Lower leg skin (tissue), 4 donors: ENCODE results near the gene ST6GAL1. TPM values are rescaled to one million over a fixed set of nuclear protein-coding genes. Genes with fewer than 3 reads are reported as not detected.
"Not testable (repeated sequence)": the region's sequence is repeated elsewhere in the genome, so short reads cannot be mapped to it uniquely, and the experiment has no call there.

ENCODE experiments used
- DNase-seq, 2 donors: peaks; one replicate each; pipeline ENCODE4 v3.0.0-alpha.2; 2019; ENCODE audit warnings: low spot score in 2 of 2
- H3K4me3 ChIP-seq: fragments of 200-600 bp; sonication (generic); 2 replicates; pipeline ENCODE4 v1.5.1; 2017; ENCODE audit warnings: mild to moderate bottlenecking, low read depth; ENCODE audit not compliant: poor library complexity, severe bottlenecking
- POLR2A ChIP-seq, 2 donors: fragments of 450-650 bp; IDR thresholded peaks; one replicate each; pipeline ENCODE4 v1.6.1; 2016 to 2017; ENCODE audit warnings: antibody characterized with exemption in 2 of 2, mild to moderate bottlenecking in 1 of 2, moderate library complexity in 1 of 2
- WGBS, 2 donors: methylation state at CpG; one replicate each; pipeline ENCODE4 v1.1.5; 2018; 5-methylcytosine and 5-hydroxymethylcytosine counted together
- intact Hi-C: fragments of 100-400 bp; cut with DNase I; formaldehyde crosslinking; loops from one replicate; pipeline ENCODE4 v1.15.0; 2023; ENCODE audit warnings: low total_unique reads
- total RNA-seq, 4 donors: library from RNA; depleted of rRNA; stranded (reverse); fragments of >200 nt; gene quantifications; one replicate each; pipeline ENCODE4 v1.1.0, GENCODE V29; 2016
- TF ChIP-seq, protein P1 (sequence below), 3 donors: fragments of 450-650 bp; IDR thresholded peaks; one replicate each; pipeline ENCODE4 v1.5.1; 2016; ENCODE audit warnings: antibody characterized with exemption in 3 of 3, mild to moderate bottlenecking in 3 of 3, moderate library complexity in 2 of 3

Gene ST6GAL1
- total RNA-seq, 4 donors from 2014 or later, result 12.8 to 44.5 (median 25.2) TPM

GRCh38 chr3:187044867-187045552 is 114.7 kb downstream of the ST6GAL1 start:
- TF ChIP-seq POLR2A (IDR thresholded peaks at IDR 0.05), result no peak
- TF ChIP-seq, protein P1, sequence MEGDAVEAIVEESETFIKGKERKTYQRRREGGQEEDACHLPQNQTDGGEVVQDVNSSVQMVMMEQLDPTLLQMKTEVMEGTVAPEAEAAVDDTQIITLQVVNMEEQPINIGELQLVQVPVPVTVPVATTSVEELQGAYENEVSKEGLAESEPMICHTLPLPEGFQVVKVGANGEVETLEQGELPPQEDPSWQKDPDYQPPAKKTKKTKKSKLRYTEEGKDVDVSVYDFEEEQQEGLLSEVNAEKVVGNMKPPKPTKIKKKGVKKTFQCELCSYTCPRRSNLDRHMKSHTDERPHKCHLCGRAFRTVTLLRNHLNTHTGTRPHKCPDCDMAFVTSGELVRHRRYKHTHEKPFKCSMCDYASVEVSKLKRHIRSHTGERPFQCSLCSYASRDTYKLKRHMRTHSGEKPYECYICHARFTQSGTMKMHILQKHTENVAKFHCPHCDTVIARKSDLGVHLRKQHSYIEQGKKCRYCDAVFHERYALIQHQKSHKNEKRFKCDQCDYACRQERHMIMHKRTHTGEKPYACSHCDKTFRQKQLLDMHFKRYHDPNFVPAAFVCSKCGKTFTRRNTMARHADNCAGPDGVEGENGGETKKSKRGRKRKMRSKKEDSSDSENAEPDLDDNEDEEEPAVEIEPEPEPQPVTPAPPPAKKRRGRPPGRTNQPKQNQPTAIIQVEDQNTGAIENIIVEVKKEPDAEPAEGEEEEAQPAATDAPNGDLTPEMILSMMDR (IDR thresholded peaks at IDR 0.05), result no peak
- no peak for DNase-seq
- intact Hi-C loops, result no loop called here
- no peak overlapping the region for H3K4me3 ChIP-seq
- 56% methylated on average over 4 of the region's 4 CpGs for WGBS, 2 donors

GRCh38 chr3:187046033-187046432 is 115.7 kb downstream of the ST6GAL1 start:
- 90 to 92% methylated on average over 2 of the region's 2 CpGs for WGBS, 2 donors
- H3K4me3 ChIP-seq, result no peak overlapping the region
- no peak for DNase-seq
- intact Hi-C loops, result no loop called here
- TF ChIP-seq, protein P1 (IDR thresholded peaks at IDR 0.05), result no peak
- no peak for TF ChIP-seq POLR2A (IDR thresholded peaks at IDR 0.05)

DNA sequence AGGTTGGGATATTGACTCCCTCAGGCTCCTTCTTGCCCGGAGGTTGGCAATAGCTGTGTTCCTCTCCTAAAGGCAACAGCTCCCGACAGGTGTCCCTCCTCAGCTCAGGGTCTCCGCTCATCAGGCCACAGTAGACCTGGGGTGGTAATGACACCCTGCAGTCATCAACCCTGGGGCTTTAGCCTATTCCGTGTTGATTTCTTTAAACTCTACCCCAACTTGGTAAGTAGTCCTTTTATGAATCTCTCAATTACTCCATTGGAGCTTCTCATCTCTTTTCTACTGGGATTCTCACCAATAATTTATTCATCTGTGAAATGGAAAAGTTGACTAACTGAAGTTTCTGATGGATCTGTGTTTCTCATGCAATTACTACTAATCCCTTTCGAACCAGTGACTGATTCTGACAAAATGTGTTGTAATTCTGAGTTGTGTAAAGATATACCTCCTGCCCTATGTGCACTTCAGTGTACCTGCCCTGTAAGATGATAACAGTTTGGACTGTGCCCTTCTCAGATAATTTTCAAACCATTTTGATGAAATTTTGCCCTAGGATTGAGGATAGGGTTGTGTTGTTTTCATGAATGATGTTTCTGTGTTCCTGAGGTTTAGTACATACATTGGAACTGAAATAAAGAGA is 119.3 kb downstream of the ST6GAL1 start:
- WGBS, 2 donors, result 91 to 92% methylated on average over 5 of the region's 5 CpGs
- no peak for DNase-seq
- no peak overlapping the region for H3K4me3 ChIP-seq
- intact Hi-C loops, result no loop called here
- no peak for TF ChIP-seq POLR2A (IDR thresholded peaks at IDR 0.05)
- TF ChIP-seq, protein P1 (IDR thresholded peaks at IDR 0.05), result no peak

- DNase-seq, result no peak
- intact Hi-C loops, result no loop called here
- no peak overlapping the region for H3K4me3 ChIP-seq
- TF ChIP-seq, protein P1 (IDR thresholded peaks at IDR 0.05), result no peak
- TF ChIP-seq POLR2A (IDR thresholded peaks at IDR 0.05), result no peak
- WGBS, 2 donors, result 95 to 97% methylated on average over 5 of the region's 5 CpGs
Observed at GRCh38 chr3:187051066-187051465, 120.7 kb downstream of the ST6GAL1 start.

DNA sequence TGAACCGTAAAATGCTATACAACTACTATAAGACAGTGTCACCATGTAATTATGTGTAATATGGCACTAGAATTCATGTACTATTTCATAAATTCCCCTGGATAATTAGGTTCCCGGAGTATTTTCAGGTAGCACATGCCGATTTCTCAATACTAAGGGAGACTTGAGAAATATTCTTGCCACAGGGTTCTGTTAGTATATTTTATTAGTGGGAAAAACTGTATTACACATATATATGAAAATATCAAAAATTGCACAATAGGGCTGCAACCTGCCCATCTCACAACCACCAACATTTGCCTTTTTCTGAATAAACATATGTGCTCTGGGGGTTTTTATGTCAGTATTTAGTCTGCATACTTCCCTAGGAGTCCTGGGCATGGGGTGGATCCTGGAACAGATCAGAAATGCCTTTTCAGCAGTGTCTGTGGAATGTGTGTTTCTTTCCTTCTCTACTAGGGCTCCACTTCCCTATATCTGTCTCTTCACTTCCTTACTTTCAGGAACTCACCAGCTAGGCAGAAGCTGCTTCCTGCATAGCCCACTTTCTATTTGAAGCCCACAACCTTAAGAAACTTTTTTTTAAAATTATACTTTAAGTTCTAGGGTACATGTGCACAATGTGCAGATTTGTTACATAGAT is 121.5 kb downstream of the ST6GAL1 start:
- intact Hi-C loops, result no loop called here
- WGBS, 2 donors, result 85 to 88% methylated on average over 3 of the region's 3 CpGs
- no peak for DNase-seq
- no peak overlapping the region for H3K4me3 ChIP-seq
- TF ChIP-seq, protein P1 (IDR thresholded peaks at IDR 0.05), result no peak
- TF ChIP-seq POLR2A (IDR thresholded peaks at IDR 0.05), result no peak

DNA sequence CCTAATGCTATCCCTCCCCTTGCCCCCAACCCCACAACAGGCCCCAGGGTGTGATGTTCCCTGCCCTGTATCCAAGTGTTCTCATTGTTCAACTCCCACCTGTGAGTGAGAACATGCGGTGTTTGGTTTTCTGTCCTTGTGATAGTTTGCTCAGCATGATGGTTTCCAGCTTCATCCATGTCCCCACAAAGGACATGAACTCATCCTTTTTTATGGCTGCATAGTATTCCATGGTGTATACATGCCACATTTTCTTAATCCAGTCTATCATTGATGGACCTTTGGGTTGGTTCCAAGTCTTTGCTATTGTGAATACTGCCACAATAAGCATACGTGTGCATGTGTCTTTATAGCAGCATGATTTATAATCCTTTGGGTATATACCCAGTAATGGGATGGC is 122.1 kb downstream of the ST6GAL1 start:
- DNase-seq, intact Hi-C loops, H3K4me3 ChIP-seq: not testable (repeated sequence)
- 95 to 98% methylated on average over 2 of the region's 2 CpGs for WGBS, 2 donors

DNA sequence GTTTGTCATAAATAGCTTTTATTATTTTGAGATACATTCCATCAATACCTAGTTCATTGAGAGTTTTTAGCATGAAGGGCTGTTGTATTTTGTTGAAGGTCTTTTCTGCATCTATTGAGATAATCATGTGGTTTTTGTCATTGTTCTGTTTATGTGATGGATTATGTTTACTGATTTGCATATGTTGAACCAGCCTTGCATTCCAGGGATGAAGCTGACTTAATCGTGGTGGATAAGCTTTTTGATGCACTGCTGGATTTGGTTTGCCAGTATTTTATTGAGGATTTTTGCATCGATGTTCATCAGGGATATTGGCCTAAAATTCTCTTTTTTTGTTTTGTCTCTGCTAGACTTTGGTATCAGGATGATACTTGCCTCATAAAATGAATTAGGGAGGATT is 124.1 kb downstream of the ST6GAL1 start:
- WGBS, 2 donors, result 88 to 98% methylated on average over 2 of the region's 2 CpGs
- intact Hi-C loops, H3K4me3 ChIP-seq, DNase-seq: not testable (repeated sequence)

GRCh38 chr3:187057803-187058202 is 127.5 kb downstream of the ST6GAL1 start:
- H3K4me3 ChIP-seq, DNase-seq, intact Hi-C loops: not testable (repeated sequence)
- 79 to 94% methylated on average over 9 of the region's 10 CpGs for WGBS, 2 donors
